ENCODE data around the gene WWTR1. TPM values are rescaled to one million over a fixed set of nuclear protein-coding genes. Genes with fewer than 3 reads are reported as not detected.

WWTR1 gene
- polyA plus RNA-seq, 1 donor (not counting 4 experiments of a cell fraction or from before 2014, with no cell fraction given) = 77.3 TPM

GRCh38 chr3:149705416-149705815 lies 47.6 kb upstream of the WWTR1 start:
- TF ChIP-seq CTCF (optimal IDR thresholded peaks at IDR 0.05 in 1 of 3, IDR thresholded peaks at IDR 0.05 in 1 of 3, conservative IDR thresholded peaks at IDR 0.05 in 1 of 3; ENCODE audit: extremely low read depth in 1 of 3, insufficient read depth in 2 of 3, low read length in 3 of 3) (no peak), EZH2 (IDR thresholded peaks at IDR 0.05; ENCODE audit: low read length) (no peak)
- no peak overlapping the region for H3K4me2 ChIP-seq (ENCODE audit: control insufficient read depth, extremely low read depth, insufficient read depth, low read depth, low read length)
- H3K27ac ChIP-seq (ENCODE audit: control insufficient read depth, insufficient read depth, low read length) = no peak overlapping the region
- no peaks in the 10 kb centered on the region for H3K9me3 ChIP-seq (ENCODE audit: control insufficient read depth, low read depth, low read length)
- H3K27me3 ChIP-seq (ENCODE audit: control insufficient read depth, extremely low read depth, insufficient read depth, low read length) = no peaks in the 10 kb centered on the region
- H4K20me1 ChIP-seq (ENCODE audit: control insufficient read depth, extremely low read depth, insufficient read depth, low read length) = no peaks in the 10 kb centered on the region
- H3K4me3 ChIP-seq (ENCODE audit: control insufficient read depth in 2 of 3, extremely low read depth in 1 of 3, insufficient read depth in 2 of 3, low read depth in 1 of 3, low read length in 3 of 3) = no peak overlapping the region
- DNase-seq (ENCODE audit: low read depth, low spot score) = no peak
- H3K79me2 ChIP-seq (ENCODE audit: control insufficient read depth, insufficient read depth, low read length) = no peaks in the 10 kb centered on the region
- H3K36me3 ChIP-seq (ENCODE audit: control insufficient read depth in 2 of 2, extremely low read depth in 1 of 2, insufficient read depth in 2 of 2, low read length in 2 of 2) = peaks cover 0 to 2% of the 10 kb centered on the region in 2 experiments
- H3K4me1 ChIP-seq (ENCODE audit: control insufficient read depth, extremely low read depth, insufficient read depth, low read length) = no peaks in the 10 kb centered on the region
- no peak for FAIRE-seq
- no peak overlapping the region for H2AFZ ChIP-seq (ENCODE audit: control insufficient read depth, low read length)
- dilution Hi-C loops (cut with MboI; ENCODE audit: extremely low pct_ligation_motif_present, low sequenced_read_pairs) = no loop called here
- H3K9me1 ChIP-seq (ENCODE audit: control insufficient read depth, extremely low read depth, insufficient read depth, low read length) = no peaks in the 10 kb centered on the region
- H3K9ac ChIP-seq (ENCODE audit: control insufficient read depth, extremely low read depth, insufficient read depth, low read length) = no peak overlapping the region

- Histone ChIP-seq H3K4me3 (ENCODE audit: control insufficient read depth in 2 of 3, extremely low read depth in 1 of 3, insufficient read depth in 2 of 3, low read depth in 1 of 3, low read length in 3 of 3) (no peak overlapping the region), H3K9me1 (ENCODE audit: control insufficient read depth, extremely low read depth, insufficient read depth, low read length) (no peaks in the 10 kb centered on the region), H2AFZ (ENCODE audit: control insufficient read depth, low read length) (no peak overlapping the region), H3K9ac (ENCODE audit: control insufficient read depth, extremely low read depth, insufficient read depth, low read length) (no peak overlapping the region), H3K27ac (ENCODE audit: control insufficient read depth, insufficient read depth, low read length) (no peak overlapping the region), H3K79me2 (ENCODE audit: control insufficient read depth, insufficient read depth, low read length) (no peaks in the 10 kb centered on the region), H3K9me3 (ENCODE audit: control insufficient read depth, low read depth, low read length) (no peaks in the 10 kb centered on the region), H3K27me3 (ENCODE audit: control insufficient read depth, extremely low read depth, insufficient read depth, low read length) (no peaks in the 10 kb centered on the region), H3K36me3 (ENCODE audit: control insufficient read depth in 2 of 2, extremely low read depth in 1 of 2, insufficient read depth in 2 of 2, low read length in 2 of 2) (peaks cover 0 to 2% of the 10 kb centered on the region in 2 experiments), H4K20me1 (ENCODE audit: control insufficient read depth, extremely low read depth, insufficient read depth, low read length) (no peaks in the 10 kb centered on the region), H3K4me1 (ENCODE audit: control insufficient read depth, extremely low read depth, insufficient read depth, low read length) (no peaks in the 10 kb centered on the region), H3K4me2 (ENCODE audit: control insufficient read depth, extremely low read depth, insufficient read depth, low read depth, low read length) (no peak overlapping the region)
- no peak for FAIRE-seq
- dilution Hi-C loops (cut with MboI; ENCODE audit: extremely low pct_ligation_motif_present, low sequenced_read_pairs) = no loop called here
- no peak for TF ChIP-seq EZH2 (IDR thresholded peaks at IDR 0.05; ENCODE audit: low read length)
- TF ChIP-seq CTCF (optimal IDR thresholded peaks at IDR 0.05 in 1 of 3, IDR thresholded peaks at IDR 0.05 in 1 of 3, conservative IDR thresholded peaks at IDR 0.05 in 1 of 3; ENCODE audit: extremely low read depth in 1 of 3, insufficient read depth in 2 of 3, low read length in 3 of 3) = no peak
- DNase-seq (ENCODE audit: low read depth, low spot score) = no peak
Measured at GRCh38 chr3:149703466-149703865, 45.6 kb upstream of the WWTR1 start.
